GM19025 (cell line): ENCODE data around the gene TTI1.

Experiments used
- ATAC-seq: cut with Tn5 transposase; IDR thresholded peaks from one replicate; pipeline ENCODE4 v1.9.1; 2021; ENCODE audit warnings: mild to moderate bottlenecking, low read depth, moderate library complexity; ENCODE audit not compliant: unreplicated experiment

The TTI1 gene

DNA sequence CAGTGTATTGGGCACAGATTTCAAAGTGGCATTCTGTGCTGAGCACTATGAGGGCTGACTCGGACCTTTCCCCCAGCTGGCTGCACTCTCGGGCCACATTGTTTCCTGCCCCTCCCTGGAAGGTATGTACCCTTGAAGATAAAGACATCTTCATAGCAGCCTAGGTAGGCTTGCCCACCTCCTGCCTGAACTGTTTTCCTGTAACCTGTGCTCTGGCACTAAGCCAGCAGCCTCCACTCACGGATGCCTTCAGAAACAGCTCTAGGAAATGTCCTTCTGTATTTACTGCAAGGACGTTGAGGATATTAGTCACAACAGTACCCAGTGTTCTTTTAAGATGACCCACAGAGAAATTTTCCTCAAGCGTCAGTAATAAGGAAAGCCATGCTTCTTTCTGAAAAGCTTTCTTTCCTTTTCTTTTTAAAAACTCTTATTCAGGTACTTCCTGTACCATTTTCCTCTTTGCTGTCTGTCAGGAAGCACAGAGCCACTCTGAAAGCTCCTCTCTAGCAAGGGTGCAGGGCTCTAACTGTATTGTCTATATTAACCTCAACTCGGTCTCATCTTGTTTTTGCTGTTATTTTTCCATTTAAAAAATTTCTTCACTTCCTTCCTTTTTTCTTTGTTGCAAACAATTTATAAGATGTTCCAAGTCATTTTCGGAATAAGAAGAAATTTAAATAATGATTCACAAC is 43.5 kb downstream of the TTI1 start:
- ATAC-seq, result no peak

DNA sequence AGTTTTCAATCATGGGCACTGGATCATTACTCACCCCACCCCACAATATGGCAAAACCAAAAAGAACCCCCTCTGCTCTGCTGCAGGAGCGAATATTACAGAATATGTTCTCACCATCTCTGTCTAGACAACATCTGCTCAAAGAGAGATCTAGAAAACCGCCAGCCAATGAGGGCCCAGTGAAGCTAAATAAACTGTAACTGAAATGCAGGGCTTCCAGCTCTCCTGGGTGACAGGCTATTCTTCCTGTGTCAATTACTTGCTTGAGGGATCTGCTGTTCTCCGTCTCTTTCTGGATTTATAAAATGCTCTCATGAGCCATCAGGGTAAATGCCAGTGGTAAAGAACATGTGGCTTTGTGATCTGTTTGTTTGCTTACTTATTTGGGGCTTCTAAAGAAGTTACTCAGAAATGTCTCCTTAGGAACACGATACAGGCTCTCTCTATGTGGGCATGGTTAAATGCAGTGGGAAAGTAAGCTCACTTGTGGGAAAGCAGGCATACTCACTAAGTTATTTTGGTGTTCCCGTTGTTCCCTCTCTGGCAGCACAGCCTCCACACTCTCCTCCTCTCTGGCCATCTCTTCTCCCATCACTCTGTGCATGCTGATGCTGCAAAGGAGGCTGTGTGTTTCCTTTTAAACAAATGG is 44.8 kb downstream of the TTI1 start:
- no peak for ATAC-seq

DNA sequence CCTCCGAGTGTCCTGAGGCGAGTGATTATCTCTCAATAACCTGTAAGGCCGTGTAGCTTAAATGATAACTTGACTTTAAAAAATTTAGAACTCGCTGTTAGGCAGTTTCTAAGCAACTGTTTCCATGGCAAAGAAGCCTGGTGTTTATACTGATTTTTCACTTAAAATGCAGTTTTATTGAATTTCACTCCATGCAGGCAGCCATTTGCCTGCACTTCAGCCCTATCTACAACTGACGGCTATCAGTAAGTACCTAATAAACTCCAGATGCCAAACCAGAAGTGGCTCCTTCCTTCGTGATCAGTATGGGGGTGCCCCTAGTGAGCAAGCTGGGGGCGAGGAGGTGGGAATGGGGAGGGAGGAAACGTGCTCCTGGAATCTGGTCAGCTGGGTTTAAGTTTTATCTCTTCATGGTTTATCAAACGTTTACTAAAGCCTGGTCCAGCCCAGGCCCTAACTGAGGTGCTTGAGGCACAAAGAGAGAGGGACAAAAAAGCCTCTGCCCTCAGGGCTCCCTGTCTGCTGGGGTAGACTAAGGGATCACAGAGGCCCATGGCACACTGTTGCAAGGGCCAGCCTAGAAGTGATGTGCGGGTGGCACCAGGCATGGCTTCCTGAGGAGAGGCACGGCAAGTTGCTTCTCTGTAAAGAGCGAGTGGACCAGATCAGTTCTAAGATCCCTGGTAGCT is 45.5 kb downstream of the TTI1 start:
- ATAC-seq, result no peak

DNA sequence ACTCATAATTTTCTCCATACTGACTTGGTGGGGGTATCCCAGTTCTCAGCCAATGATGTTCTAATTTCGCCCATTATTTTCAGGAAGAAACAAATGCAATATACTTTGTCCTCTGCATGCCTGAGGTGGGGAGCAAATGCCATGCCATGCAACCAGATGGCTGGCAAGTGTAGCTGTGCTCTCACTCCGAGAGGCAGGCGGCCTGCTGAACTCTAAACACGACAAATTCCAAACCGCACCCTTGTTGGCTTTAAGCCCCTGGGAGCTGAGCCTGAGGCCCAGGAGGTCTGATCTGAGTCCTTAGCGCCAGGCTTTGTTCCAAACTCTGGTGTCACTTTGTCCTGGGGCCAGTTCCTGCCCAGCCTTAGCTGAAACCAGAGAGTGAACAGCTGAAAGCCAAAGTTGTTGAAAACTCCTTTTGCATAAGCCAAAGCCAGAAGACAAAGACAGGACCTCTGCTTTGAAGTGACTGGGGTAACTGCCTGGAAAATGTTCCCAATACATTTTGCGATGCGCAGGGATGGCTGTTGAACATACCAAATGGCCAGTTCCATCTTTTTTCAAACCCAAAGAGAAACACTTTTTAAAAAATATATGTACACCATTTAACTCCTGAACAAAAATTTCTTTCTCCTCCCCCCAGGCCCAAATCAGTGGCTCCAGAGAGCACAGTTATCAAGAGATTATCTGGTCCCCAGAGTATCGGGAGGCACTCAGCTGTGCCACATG is 46.2 kb downstream of the TTI1 start:
- ATAC-seq, result no peak

DNA sequence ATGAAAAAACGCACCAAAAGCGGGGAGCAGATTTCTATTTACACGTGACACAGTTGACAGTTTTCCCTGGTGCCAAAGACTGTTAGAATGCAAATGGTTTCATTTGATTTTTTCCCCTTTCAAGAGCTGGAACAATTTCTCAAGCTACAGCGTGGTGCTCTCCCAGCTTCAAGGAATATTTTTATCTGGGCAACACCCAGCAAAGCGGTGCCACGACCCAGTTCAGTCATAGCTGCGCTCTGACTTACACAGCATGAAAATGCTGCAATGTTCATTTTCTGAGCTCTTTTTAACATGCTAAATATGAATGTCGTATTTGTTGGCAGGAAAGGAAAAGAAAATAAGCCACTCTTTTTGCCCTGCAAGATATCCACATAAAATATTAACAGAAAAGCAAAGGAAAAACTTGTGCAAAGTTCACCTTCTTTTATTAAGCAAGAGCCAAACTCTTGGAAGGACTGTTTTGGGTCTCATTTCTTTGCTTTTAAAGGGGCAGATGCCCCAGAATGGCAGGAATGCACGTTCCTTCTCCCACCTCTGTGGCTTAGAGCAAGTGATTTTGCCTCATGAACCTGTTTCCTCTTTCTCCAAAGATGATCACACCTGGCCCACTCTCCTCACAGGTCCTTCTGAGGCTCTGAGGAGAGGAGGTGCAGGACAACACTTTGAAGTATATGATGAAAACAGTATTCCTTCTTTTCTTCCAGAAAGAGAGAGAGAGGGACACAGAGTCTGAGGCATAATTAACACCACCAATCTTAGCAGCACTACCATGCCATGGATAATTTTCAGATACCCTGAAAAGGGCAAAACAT is 47.0 kb downstream of the TTI1 start:
- no peak for ATAC-seq

DNA sequence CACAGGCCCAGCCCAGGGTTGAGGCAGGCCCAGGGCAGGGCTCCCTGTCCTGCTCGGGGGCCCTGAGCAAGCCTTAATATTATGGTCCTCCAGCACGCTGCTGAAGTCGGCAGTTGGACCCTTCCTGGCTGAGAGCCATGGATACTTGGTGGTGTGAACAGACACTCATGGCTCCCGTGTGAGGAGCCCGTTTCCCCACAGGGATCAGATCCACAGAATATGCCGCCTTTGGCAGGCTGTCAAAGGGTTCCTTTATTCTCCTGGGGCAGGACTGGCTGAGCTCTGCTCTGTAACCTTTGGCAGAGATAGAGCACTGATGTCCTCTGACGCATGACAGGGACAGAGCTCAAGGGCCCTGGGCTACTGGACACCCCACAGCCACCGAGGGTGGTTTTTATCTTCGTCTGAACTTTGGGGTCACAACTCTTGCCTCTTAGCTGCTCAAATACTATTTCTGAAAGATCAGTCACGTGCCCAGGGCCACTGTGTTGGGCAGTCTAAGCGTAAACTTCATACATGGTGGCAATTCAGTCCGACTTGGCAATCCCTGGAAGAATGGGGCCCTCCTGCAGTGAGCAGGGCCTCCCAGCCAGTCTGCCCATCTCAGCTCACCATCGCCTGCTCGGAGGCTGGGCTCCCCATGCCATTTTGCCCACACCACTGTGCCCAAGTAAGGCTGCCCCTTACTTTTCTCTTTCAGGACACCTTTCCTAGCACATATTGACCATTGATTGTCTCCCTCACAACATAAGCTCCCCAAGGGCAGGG is 49.1 kb downstream of the TTI1 start:
- no peak for ATAC-seq

DNA sequence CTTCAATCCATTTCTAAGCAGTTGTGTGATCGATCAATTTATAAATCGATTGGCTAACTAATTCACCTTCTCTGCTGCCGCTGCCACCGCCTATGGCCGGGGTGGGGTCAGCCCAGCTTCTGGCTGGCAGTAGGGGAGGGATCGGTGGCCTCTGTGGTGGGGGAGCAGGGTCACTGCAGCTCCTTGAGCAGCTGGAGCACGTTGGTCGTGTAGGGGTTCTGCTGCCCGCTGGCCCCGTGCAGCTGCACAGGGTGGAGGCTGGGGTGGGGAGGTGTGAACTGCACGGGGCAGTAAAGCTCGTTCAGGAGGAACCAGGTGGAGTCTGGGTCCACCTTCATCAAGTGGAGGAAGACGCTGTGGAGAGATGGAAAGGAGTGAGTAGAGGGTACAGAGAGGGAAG is 50.0 kb downstream of the TTI1 start:
- ATAC-seq, result no peak

DNA sequence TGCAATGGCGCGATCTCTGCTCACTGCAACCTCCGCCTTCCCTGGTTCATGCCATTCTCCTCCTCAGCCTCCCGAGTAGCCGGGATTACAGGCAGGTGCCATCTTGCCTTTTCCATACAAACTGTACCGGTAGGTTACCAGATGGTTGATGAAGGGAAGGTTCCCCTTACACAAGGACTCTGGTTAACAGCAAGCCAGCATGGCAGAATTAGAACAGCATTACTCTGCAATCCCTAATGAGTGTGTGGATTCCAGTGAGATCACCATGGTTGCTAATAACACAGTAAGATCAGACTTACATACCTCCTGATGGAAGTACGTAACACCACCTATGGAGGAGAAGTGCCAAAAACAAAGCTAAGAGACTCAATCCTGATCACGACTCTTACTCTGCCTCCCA is 51.7 kb downstream of the TTI1 start:
- ATAC-seq, result no peak

DNA sequence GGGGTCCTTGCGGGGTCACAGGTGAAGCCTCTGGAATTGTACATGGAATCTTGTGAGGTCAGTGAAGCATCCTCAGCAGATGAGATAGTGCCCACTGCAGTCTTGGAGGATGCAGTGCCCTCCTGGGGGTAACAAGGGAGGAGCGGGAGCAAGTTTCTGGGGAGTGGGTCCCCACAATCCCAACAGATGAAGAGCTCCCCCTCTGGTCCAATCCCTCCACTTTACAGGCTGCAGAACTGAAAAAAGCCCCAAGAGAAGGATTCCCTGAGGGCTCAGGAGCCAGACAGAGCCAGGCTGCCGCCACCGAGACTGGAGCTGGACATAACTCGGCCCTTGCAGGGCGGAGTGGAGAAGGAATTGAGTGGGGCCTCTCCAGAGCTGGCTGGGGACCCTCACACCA is 52.4 kb downstream of the TTI1 start:
- no peak for ATAC-seq

DNA sequence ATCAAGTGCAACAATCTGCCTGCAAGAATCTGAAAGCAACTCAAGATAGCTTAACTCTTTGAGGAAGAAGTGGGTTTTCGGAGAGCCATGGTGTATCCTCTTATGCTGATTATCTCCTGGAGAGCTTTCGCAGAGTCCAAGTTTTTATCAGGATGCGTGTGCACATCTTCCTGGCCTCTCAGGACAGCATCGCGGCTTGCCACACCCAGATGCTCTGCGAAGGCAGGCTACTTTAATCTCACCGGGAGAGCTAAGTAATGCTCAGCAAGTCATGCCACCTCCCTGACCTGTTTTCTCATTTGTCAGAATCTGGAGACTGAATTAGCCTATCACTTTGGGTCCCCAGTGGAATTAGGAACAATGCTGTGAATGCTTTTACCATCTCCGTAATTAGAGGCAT is 52.9 kb downstream of the TTI1 start:
- ATAC-seq, result no peak

DNA sequence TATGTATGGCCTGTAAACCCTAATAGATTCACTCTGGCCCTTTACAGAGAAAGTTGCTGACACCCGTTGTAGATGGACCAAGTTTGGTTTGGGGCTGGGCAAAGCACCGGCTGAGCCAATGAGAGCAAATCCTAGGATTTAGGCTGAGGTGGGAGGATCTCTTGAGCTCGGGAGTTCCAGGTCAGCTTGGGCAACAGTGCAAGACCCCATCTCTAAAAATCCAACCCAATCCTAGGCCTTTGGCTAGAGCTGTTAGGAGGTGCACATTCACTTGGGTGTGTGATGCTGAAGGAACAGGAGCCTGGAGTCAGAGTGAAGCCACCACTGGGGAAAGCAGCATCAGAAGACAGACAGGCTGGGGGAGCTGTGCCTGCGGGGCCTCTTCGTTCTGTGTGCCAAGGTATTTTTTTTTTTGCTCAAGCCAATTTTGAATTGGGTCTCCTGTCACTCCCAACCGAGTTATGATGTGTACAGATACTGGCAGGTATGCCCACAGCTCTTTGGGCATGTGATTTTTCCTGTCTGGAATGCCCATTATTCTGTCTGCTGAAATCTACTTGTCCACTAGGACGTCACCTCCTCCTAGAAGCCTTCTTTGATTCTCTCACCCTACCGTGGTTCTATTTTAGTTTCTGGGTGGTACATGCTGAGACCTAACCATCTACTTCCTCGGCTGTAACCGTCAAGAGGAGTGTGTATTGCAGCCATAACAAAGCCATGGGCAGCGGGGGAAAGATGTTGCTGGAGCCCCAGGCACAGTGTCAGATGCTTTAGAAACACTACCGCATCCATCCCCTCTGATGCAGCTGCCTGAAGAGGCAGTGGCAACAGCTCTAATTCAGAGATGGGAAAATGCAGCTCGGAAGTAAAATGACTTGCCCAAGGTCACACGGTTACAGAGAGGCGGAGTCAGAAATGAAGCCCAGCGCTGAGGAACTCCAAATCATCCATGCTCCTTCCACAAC is 54.0 kb downstream of the TTI1 start:
- no peak for ATAC-seq

DNA sequence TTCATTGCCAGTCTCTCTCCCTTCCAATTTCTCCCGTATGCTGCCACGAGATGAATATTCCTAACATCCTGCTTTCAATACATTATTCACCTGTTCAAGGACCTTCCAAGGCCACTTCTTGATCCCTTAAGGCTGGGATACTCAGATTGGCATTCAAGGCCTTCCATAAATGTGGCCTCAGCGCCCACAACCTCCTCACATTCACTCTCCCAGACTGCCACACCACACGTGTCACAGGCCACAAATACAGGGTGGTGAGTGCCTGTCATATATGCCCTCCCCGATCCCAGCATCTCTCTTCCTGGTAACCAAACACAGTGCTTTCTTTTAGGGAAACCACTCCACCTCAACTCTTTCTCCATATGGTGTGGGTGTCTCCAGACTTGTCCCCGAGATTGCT is 55.5 kb downstream of the TTI1 start:
- no peak for ATAC-seq

DNA sequence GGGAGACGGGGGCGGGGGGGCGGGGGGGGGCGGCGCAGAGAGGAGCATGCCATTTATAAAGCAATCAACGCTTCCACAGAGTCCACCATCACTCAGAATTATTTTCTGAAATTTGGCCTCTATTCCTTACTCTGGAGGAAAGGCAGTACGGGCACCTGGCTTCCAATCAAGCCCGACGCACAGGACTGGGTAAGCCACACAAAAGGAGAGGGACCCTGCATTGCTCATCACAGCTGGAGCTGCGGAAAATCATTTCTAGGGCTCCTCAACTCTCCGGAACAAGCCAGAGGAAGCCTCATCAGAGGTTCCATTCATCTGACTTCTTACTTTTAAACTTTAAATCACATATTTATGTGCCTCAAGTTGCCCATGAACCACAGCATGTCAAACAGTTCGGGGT is 55.9 kb downstream of the TTI1 start:
- no peak for ATAC-seq

DNA sequence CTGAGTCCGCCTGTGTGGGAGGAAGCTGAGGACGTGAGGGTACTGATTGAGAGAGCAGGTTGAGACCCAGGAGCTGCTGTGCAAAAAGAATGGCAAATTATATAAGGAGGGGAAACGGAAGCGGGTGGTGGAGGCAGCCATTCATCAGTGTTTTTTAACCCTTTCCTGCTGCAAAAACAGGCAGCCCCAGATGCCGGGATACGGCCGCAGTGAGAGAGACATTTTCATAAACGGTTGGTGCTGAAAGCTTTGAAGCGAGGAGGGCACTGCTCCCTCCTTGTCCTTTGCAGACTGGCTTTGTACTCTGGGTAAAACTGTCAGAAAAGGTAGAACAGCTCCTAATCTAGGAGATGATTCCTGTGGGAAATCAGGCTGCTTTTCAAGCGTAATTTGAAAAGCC is 56.4 kb downstream of the TTI1 start:
- no peak for ATAC-seq

DNA sequence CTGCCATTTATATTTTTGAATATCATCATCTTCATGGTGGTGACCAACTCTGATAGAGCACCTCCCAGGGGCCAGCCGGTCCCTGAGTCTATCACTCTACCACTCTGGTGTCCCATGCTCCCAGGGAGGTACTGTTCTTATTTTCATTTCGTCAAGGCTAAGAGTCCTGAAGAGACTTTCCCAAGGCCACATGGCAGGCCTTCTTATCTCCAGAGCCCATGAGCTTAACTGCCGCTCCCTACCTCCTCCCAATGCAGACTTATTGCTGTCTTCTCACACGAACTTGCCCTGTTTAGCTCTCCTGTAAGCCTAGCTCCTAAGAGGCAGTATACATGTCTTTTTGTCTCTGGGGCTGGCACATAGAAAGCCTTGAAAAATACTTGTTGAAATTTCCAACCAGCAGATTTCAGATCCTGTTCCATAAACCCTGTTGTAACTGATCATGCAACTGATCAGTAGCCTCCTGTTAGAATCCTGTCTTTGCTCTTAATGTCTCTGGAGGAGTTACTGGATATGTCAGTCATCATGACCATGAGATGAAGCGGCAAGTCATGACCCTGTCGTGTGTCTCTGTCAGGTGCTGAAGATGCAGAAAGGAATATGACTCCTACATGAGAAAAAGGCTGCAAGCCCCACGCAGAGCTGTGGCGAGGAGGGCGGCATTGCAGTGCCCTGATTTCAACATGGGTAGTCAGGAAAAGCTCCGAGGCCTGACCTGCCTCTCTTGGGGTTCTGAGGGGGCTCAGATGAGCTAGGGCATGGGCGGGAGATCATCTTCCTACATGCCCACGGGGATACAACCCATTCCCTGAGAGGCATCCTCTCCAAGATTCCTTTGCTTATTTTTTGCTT is 60.0 kb downstream of the TTI1 start:
- ATAC-seq, result no peak

DNA sequence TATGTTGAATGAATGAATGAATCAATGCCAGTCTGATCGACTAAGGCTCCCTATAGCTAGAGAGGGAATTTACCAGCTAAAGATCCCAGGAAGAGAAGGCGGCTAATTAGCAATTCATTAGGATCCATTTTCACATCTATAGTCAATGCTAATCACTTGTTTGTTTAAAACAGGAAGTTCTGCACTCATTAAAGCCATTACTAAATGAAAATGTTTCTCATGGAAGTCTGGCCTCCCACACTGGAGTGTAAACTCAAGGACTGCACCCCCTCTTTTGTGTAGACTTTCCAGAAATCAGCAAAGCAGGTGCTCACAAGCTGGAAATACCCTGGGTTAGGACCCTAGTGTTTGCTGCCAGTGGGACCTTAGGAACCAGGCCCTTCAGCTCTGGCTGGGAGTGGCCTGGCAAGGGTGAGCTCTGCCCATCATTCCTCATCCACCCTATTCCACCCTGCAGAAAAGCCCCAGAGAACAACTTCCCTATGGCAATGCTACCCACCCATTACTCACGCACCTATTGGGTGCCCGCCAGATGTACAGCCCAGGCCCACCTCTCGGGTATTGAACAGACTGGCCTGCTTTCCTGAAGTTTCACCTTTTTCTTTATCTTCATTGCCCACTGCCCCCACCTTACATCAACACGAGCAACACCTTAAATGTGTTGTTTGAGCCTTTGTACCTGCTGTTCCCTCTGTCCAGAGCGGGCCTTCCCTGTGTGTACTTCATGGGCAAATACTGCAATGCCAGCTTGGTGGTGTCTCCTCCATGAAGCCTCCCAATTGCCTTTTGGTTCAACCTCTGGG is 60.8 kb downstream of the TTI1 start:
- ATAC-seq, result no peak

DNA sequence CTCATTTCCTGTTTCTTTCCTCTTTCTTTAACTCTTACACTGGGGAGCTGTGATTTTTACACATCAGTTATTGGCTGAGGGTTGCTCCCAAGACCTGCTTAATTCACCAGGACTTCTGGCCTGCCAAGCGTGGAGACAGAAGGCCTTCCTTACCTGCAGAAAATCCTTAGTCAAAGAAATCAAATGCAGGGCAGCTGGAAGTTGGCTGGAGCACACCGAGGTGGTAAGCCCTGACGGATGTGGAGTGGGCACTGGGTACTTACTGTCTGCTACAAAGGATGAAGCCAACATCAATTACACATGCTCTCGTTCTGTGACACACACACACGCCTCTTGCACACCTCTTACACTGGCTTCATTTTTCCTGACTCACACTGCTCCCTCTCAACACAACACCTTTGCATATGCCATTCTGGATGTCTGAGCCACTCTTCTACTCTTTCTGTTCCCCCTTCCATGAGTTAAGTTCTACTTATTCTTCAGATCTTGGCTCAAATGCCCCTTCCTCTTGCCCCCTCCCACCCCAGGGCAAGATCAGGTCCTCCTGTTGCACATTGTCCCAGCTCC is 61.6 kb downstream of the TTI1 start:
- no peak for ATAC-seq
